DLD1 (cell line): ENCODE results near the gene CCM2.
"Not testable (repeated sequence)": the region's sequence is repeated elsewhere in the genome, so short reads cannot be mapped to it uniquely, and the experiment has no call there.

Experiments used
- in situ Hi-C: cut with HindIII; loops from 2 replicates; pipeline ENCODE4 v1.10.0; 2017; ENCODE audit warnings: low sequenced_read_pairs

CCM2 gene

DNA sequence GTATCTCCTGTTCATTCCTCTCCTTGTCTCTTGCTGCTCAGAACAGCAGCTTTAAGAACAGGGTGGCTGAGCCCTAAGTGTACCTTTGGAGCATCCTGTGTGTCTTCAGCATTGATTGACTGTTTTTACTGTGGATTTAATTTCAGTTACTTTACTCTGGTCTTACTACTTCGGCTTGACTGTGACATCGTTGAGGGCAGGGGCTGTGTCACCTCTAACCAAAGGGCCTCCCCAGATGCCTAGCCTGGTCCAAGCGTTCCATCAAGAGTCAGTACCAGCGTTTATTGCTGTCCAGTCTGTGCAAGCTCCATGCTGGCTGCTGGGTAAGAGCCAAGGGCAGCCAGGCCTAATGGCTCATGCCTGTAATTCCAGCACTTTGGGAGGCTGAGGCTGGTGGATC is 32.4 kb downstream of the CCM2 start:
- in situ Hi-C loops: no loop called here

DNA sequence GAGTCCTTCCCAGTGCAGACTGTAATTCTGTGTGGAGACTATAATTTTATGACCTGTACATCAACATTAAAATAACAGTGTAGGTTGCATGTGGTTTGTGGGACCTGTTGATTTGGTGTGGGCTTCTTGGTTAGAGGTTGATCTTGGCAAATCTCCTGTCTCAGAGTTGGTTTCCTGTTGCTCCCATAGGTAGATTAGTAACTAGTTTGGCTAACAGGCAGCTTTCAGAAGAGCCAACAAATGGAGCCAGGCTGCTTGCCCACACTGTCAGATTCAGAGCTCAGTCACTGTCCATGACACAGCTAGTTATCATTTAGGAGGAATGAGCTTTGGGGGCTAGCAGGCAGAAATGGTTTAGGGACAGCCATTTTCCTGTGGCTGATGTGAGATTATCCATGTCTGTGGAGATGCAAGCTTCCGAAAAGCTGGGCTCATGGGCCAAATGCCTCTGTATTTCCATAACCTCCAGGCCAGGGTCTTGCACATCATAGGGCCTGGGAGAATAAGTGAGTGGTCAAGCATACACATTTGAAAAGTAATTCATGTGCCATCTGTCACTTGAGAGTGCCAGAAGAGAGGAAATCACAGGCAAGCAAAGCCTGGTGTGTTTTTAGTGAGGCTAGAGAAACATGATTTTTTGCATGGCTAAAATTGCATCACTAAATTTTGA is 33.4 kb downstream of the CCM2 start:
- in situ Hi-C loops: no loop called here

DNA sequence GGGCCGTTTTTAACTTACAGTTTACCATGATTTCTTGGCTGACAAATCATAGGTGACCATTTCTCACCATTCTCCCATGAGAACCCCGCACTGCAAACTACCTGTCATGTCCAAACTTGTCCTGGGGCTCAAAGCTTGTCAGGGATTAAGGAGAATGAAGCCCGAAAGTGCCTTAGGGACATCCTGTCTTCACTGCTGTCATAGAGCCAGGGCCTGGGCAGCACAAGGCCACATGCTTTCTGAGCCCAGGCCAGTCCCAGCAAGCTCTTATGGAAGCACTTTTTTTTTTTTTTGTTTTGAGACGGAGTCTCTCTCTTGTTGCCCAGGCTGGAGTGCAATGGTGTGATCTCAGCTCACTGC is 33.9 kb downstream of the CCM2 start:
- in situ Hi-C loops: no loop called here

DNA sequence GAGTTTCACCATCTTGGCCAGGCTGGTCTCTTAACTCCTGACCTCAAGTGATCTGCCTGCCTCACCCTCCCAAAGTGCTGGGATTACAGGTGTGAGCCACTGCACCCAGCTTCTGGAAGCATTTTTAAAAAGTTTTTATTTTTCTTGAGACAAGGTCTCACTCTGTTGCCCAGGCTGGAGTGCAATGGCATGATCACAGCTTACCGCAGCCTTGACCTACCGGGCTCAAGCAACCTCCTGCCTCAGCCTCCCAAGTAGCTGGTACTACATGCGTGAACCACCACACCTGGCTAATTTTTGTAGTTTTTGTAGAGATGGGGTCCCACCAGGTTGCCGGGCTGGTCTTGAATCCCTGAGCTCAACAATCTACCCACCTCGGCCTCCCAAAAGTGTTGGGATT is 34.7 kb downstream of the CCM2 start:
- in situ Hi-C loops: not testable (repeated sequence)

DNA sequence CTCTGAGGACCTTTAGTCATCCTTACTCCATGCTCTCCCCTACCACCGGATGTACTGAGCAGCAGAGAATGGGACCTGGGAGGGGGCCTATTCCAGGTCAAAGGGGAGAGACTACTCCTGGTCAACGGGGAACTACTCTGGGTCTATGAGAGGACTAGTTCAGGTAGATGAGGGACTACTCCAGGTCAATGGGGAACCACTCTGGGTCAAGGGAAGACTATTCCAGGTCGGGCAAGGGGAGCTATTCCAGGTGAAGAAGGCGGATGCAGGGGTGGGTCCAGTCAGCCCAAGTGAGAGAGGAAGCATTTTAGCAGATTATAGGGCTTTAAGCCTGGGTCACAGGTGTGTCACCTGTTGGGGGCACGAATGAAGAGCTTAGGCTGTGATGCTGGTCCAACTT is 35.4 kb downstream of the CCM2 start:
- in situ Hi-C loops: no loop called here

DNA sequence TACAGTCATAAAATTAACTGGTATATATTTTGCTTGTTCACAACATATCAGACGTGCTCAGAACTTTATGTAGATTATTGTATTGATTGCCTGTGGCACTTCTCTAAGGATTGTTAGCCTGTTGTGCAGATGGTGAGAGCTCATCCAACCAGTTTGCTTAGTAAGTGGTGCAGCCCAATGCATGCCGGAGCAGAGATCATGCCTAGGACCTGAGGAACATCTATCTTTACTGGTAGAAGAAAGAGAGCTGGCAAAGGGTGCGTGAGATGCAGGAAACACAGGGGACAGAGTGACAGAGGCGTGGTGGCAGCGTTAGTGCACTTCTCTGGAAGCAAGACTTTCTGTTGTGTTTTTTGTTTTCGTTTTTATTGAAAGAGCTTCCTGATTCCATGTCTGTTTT is 35.9 kb downstream of the CCM2 start:
- in situ Hi-C loops: no loop called here

DNA sequence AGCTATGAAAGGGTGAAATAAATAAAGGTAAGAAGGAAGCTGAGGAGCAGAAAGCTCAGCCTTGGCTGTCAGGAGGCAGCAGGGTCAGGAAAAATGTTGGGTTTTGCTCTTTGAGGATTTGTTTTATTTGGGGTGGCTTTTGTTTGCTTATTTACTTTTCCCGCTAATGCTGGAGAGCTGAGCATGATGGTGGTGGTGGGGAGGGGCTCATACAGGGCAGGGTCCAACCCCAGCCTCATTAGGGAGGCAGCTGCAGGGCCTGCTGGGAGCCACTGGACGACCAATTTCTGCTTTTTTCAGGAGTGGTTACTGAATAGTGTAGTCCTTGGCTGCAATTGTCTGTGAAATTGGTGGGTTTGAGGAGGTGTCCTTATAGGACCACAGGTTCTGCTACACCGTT is 36.3 kb downstream of the CCM2 start:
- in situ Hi-C loops: no loop called here

DNA sequence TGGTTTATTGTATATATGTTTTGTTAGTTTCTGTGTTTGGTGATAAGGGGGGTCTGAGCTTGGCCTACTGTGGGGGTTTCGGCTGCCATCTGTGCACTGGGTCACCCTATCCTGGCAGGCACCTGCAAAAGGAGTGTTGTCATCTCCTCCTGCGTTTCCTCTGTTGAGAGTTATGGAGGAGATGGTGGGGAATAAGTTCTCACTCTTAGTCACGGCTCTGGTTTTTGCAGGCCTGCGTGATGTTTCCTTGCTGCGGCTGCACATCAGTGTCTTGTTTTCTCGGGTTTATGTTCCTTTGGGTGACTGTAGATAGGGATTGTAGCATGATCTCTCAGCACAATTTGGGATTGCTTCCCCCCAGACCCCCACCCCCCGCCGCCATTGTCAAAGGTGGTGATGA is 36.8 kb downstream of the CCM2 start:
- in situ Hi-C loops: no loop called here

DNA sequence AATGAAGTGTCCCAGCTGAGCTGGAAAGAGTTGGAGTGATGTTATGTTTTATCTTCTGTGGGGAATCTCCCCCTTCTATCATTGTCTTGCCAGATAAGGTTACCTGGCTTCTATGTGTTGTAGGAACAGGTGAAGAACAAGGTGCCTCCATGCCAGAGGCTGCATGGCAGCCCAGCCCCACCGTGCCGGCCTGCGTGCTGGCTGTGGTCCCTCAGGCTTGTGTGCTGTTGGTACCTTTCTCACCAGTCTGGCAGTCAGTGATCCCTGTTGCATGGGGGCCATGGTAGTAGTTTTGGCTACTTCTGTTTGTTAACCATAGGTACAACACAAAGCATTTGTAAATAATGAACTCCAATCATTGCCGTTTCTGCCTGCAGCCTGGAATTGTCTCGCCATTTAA is 37.9 kb downstream of the CCM2 start:
- in situ Hi-C loops: no loop called here

DNA sequence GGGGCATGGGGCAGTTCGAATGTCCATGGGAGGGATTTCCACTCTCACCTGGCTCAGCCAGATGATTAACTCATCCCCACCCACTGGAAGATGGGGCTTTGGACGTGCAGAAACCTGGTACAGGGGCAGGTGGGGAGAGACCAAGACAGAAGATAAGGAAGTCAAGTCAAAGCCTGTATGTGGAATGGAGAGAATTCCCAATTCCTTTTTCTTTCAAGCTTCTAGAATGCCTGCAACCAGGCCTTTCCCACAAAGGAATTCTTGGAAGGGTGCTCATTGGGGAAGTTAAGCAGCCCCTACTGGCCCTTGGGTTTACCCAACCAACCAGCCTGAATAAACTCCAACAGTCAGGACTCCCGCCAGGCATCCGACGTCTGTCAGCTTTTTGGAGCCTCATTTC is 39.1 kb downstream of the CCM2 start:
- in situ Hi-C loops: no loop called here

DNA sequence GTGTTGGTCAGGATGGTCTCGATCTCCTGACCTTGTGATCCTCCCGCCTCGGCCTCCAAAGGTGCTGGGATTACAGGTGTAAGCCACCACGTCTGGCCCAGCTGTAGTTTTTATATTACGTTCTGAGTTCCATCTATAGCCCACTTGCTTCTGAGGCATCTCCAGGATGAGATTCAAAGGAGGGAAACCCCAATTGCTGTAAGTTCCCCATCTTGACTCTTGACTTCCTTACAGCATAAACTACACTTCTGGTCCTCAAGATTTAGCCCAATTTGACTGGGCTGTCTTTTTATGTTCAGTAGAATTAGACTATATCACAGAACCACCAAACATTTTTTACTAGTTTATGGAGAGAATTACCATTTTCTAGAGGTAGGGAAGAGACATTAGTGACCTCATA is 44.3 kb downstream of the CCM2 start:
- in situ Hi-C loops: no loop called here

DNA sequence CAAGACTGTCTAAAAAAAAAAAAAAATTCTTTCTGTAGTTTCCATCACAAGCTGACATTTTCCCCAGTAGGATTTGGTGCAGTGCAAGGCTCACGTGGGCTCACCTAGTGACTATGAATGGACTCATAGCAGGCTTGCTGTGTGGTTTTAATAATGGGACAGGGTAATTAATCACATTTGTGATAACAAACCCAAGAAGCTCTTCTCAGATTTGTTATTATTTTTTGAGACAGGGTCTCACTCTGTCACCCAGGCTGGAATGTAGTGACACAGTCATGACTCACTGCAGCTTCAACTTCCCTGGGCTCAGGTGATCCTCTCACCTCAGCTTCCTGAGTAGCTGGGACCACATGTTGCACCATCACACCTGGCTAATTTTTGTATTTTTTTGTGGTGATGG is 48.7 kb downstream of the CCM2 start:
- in situ Hi-C loops: no loop called here

DNA sequence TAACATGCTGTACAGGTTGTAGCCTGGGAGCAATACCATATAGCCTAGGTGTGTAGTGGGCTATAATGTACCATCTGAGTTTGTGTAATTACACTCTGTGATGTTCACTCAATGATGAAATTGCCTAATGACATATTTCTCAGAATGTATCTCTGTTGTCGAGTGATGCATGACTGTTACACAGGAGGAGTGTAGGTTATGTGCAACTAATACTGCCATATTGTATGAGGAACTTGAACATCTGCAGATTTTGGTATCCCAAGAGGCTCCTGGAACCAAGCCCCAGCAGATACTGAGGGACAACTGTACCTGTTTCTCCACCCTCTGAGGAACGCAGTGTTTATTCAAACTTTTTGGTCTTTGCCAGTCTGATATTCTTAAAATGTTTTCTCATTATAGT is 50.2 kb downstream of the CCM2 start:
- in situ Hi-C loops: no loop called here

DNA sequence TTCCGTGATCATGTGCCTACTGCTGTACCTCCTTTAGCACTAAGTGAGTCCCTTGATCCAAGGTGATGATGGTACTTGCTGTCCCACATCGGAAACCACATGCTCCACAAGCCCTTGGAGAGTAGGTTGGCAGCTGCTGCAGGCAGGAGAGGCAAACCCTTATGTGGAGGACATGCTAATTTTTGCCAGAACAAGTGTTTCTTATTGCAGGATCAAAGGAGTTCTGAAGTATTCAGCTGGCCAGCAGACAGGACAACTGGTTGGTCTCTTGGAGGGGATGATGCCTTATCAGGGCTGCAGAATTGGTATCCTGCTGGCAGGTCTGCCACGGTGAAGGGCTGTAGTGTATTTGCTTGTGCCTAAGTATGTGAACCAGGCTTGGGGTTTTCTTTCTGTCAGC is 52.0 kb downstream of the CCM2 start:
- in situ Hi-C loops: no loop called here

DNA sequence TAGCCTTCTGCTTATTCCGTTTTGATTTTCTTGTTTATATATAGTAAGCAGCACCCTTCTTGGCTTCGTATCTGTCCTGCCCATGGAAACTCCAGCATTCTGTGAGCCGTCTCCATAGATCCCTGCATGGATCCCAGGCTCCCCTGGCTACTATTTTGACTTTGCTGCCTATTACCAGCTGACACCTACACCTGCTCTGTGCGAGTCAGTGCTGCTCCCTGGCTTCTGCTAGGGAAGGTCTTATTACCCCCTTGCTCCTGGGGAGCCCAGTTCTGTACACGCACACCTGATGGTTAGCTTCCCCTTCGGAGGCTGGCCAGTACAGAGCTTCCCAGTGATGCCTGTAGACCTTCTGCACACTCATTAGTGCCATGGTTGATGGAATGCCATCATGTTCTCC is 53.4 kb downstream of the CCM2 start:
- in situ Hi-C loops: no loop called here

DNA sequence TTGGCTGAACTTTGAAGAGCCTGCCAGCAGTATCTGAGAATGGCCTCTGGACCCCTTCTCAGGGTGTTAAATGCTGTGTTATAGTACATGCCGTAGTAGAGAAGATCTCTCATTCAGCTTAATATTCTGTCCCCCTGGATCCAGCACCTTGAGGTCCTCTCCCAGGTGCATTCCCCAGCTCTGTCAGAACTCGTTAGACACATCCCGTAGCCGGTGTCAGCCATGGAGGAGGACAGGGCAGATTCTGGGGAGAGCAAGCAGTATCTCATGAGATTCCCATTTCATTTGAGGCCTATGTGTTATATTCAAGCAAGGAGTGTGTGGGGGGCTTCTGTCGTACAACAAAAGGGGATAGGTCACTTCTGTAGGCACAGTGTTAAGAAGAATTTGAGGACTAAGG is 53.9 kb downstream of the CCM2 start:
- in situ Hi-C loops: no loop called here

DNA sequence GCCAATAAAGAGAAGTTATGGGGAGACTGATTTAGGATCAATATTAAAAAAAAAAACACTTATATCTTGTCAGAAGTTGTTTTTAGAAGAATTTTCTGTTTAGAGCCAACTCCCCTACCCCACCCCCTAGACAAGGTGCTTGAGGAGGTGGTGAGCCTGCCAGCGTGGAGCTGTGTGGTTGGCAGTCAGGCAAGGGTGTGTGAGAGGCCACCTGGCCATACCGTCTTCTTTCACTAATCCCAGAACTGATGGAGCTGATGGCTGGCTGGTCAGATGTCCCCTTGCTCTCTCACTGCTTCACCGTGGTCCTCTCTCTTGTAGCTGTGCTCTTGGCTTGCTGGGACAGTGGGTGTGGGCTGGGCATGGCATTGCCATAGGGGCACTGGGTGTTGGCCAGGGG is 54.4 kb downstream of the CCM2 start:
- in situ Hi-C loops: no loop called here

DNA sequence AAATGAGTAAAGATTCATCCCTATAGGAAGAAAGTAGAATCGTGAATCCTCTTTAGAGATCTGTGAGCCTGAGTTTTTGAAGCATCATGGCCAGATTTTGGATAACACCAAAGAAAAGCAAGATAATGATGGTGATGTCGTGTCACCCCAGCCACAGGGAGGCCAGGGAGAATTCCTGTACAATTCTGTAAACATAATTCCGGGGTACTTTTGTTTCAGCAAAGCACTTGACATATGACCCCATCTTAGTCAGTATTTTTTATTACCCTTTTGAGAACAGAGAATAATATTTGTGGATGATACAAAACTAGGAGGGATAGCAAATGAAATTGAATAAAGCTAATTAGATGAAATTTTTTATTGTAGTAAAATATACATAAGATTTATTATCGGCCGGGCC is 55.0 kb downstream of the CCM2 start:
- in situ Hi-C loops: no loop called here

DNA sequence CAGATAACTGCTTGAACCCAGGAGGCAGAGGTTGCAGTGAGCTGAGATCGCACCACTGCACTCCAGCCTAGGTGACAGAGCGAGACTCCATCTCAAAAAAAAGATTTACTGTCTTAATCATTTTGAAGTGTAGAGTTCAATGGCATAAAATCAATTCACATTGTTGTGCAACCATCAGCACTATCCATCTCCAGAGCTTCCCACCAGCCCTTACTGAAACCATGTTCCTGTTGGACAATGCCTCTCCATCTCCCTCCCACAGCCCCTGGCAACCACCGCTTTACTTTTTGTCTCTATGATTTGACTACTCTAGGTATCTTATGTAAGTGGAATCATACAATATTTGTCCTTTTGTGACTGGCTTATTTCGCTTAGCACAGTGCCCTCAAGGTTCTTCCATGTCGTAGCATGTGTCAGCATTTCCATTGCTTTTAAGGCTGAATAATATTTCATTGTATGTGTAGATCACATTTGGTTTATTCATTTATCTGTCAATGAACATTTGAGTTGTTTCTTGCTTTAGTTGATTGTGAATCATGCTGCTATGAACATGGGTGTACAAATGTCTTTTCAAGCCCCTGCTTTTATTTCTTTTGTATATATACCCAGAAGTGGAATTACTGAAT is 55.7 kb downstream of the CCM2 start:
- in situ Hi-C loops: no loop called here

DNA sequence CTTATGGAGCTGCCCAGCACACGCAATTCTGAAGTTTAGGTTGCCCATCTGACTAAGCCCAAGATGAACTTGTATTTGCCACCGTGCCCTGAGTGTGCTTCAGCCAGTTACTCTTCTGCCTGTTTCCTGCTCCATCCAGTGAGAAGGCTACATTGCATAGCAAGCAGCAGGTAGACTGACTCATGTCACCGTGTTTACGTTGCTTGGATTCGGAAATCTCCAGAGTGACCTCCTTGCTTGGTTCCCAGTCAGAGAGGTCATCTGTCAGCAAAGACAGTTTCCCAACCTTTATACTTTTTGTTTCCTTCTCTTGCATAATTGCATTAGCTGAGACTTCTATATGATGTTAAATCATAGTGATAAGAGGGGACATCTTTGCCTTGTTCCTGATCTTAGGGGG is 57.9 kb downstream of the CCM2 start:
- in situ Hi-C loops: no loop called here

DNA sequence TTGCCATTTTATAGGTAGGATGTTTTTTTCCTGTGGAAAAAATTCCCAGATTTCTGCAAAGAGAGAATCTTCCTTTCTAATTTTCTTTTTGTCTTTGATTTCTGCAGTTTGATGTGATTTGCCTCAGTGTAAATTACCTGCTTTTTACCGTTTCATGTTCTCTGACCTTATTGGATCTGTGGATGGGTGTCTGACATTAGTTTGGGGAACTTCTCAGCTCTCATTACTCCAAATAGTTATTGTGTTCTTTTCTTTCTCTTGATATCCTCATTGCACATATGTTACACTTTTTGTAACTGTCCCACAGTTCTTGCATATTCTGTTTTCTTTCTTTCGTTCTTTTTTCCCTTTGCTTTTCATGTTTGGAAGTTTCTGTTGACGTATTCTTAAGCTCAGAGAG is 60.3 kb downstream of the CCM2 start:
- in situ Hi-C loops: no loop called here

DNA sequence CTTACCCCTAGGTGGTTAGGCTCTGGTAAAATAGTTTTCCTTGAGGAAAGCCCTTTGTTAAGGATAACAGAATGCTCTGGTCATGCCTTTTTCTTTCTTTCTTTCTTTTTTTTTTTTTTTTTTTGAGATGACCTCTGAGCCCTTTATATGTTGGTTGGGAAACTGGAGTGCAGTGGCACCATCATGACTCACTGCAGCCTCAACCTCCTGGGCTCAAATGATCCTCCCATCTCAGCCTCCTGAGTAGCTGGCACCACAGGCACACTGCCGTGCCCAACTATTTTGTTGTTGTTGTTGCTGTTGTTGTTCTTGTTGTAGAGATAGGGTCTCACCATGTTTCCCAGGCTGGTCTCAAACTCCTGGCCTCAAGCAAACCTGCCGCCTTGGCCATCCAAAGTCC is 61.4 kb downstream of the CCM2 start:
- in situ Hi-C loops: no loop called here

DNA sequence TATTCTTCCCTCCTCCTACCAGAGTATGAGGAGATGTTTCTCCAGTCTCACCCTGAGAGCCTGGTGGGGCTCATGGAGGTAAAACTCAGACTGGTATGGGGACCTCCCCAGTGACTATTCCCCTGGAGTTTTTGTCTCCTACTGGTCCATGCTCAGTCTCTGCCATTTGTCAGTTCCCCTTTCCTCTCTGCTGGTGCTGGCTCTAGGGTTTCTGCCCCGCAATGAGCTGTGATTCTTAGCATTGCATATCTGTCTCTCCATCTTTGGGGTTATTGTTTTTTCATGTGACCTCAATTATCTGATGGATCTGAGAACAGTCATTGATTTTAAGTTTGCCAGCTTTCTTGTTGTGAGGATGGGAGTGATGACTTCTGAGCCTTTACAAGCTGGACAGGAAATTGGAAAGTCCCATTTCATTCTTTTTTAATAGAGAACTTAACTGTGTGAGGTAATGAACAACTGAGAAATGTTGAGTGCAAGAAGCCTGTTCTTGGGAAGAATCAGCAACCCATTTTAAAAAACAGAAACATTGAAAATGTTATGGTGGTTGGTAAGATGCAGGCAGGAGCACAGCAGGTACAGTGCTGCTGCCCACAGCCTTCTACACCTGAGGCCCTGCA is 61.9 kb downstream of the CCM2 start:
- in situ Hi-C loops: no loop called here
